BE2C (cell line): ENCODE results near the gene ASPG.

Experiments
- DNase-seq: peaks from one replicate; pipeline ENCODE4 v3.0.0-alpha.2; 2020
- H3K27me3 ChIP-seq: fragments of 250-450 bp; sonication (Bioruptor Pico); 2 replicates; pipeline ENCODE4 v1.5.1; 2020; ENCODE audit warnings: mild to moderate bottlenecking
- H3K36me3 ChIP-seq: fragments of 250-450 bp; sonication (Bioruptor Pico); 2 replicates; pipeline ENCODE4 v1.5.1; 2020; ENCODE audit warnings: mild to moderate bottlenecking
- H3K4me1 ChIP-seq: fragments of 250-450 bp; sonication (Bioruptor Pico); 2 replicates; pipeline ENCODE4 v1.5.1; 2020
- H3K4me3 ChIP-seq: 2 replicates; pipeline ENCODE4 v1.5.1; 2011; ENCODE audit warnings: low read depth, low read length
- H3K9me3 ChIP-seq: fragments of 250-450 bp; sonication (Bioruptor Pico); 2 replicates; pipeline ENCODE4 v1.5.1; 2020
- TF ChIP-seq, protein P1 (sequence below): IDR thresholded peaks from 2 replicates; pipeline ENCODE4 v1.5.1; 2012; ENCODE audit warnings: mild to moderate bottlenecking, low read depth, low read length

ASPG gene

GRCh38 chr14:104085889-104086201, 345 bp downstream of the ASPG start:
- Histone ChIP-seq H3K27me3 (no peaks in the 10 kb centered on the region), H3K4me3 (no peak overlapping the region), H3K9me3 (no peaks in the 10 kb centered on the region), H3K4me1 (no peaks in the 10 kb centered on the region), H3K36me3 (no peaks in the 10 kb centered on the region)
- TF ChIP-seq, protein P1, sequence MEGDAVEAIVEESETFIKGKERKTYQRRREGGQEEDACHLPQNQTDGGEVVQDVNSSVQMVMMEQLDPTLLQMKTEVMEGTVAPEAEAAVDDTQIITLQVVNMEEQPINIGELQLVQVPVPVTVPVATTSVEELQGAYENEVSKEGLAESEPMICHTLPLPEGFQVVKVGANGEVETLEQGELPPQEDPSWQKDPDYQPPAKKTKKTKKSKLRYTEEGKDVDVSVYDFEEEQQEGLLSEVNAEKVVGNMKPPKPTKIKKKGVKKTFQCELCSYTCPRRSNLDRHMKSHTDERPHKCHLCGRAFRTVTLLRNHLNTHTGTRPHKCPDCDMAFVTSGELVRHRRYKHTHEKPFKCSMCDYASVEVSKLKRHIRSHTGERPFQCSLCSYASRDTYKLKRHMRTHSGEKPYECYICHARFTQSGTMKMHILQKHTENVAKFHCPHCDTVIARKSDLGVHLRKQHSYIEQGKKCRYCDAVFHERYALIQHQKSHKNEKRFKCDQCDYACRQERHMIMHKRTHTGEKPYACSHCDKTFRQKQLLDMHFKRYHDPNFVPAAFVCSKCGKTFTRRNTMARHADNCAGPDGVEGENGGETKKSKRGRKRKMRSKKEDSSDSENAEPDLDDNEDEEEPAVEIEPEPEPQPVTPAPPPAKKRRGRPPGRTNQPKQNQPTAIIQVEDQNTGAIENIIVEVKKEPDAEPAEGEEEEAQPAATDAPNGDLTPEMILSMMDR: no peak
- no peak for DNase-seq

DNA sequence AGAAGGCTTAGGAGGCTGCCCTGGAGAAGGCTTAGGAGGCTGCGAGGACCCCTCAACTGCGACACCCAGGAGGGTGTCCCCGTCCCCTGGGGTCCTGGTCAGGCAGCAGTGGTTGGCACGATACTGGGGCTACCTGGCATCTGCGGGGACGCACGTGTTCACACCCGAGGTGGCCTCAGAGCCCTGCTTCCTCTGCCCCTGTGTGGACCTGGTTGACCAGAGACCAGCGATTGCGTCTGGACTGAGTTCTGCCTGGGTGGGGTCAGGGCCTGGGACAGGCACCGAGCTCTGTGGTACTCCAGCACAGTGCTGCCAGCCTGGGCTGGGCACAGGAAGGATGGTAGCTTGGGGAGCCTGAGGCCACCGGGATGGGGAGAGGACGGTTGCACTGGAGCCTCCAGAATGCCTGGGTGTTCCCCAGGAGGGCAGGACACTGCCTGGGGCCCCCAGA, 735 bp downstream of the ASPG start:
- H3K36me3 ChIP-seq: no peaks in the 10 kb centered on the region
- DNase-seq: peak; percentile 7
- H3K9me3 ChIP-seq: no peaks in the 10 kb centered on the region
- H3K4me3 ChIP-seq: no peak overlapping the region
- no peaks in the 10 kb centered on the region for H3K27me3 ChIP-seq
- TF ChIP-seq, protein P1: no peak
- no peaks in the 10 kb centered on the region for H3K4me1 ChIP-seq

DNA sequence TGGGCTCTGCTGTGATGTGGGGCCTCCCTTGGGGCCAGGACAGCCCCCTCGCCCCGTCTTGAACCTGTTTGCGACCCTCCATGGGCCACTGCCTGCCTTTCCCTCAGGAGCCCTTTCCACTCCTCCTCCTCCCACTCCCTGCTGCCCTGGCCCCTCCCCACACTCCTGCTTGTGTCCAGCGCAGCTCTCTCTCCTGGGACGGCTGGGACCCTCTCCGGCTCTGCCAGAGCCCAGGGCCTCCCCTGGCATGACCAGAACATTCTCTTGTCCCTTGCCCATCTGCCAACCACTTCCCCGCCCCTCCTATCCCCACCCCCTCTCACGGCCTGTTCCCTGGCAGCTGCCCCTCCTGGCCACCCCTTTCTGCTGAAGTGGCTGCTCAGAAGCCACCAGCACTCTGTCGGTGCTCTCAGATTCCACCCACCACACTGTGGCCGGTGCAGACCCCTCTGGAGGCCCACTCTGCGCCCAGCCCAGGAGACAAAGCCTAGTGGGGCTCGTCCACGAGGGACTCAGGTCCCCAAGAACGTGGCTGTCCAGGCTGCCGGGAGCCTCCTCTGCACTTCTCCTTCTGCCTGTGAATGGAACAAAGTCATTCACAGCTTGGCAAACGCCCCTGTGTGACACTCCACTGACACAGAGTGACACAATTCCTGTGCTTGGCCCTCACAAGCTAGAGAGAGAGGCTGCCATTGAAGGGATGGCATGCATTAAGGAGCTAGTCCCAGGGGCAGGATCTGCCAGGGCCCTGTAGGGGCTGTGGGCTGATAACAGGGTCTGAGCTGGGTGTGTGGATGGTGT, 1.4 kb downstream of the ASPG start:
- Histone ChIP-seq H3K27me3 (no peaks in the 10 kb centered on the region), H3K4me1 (no peaks in the 10 kb centered on the region), H3K36me3 (no peaks in the 10 kb centered on the region), H3K4me3 (no peak overlapping the region), H3K9me3 (no peaks in the 10 kb centered on the region)
- TF ChIP-seq, protein P1: no peak
- DNase-seq: peak; percentile 6

GRCh38 chr14:104087505-104087904, 2.0 kb downstream of the ASPG start:
- Histone ChIP-seq H3K4me3 (no peak overlapping the region), H3K4me1 (no peaks in the 10 kb centered on the region), H3K27me3 (no peaks in the 10 kb centered on the region), H3K9me3 (no peaks in the 10 kb centered on the region), H3K36me3 (no peaks in the 10 kb centered on the region)
- DNase-seq: peak; percentile 7
- TF ChIP-seq, protein P1: no peak

DNA sequence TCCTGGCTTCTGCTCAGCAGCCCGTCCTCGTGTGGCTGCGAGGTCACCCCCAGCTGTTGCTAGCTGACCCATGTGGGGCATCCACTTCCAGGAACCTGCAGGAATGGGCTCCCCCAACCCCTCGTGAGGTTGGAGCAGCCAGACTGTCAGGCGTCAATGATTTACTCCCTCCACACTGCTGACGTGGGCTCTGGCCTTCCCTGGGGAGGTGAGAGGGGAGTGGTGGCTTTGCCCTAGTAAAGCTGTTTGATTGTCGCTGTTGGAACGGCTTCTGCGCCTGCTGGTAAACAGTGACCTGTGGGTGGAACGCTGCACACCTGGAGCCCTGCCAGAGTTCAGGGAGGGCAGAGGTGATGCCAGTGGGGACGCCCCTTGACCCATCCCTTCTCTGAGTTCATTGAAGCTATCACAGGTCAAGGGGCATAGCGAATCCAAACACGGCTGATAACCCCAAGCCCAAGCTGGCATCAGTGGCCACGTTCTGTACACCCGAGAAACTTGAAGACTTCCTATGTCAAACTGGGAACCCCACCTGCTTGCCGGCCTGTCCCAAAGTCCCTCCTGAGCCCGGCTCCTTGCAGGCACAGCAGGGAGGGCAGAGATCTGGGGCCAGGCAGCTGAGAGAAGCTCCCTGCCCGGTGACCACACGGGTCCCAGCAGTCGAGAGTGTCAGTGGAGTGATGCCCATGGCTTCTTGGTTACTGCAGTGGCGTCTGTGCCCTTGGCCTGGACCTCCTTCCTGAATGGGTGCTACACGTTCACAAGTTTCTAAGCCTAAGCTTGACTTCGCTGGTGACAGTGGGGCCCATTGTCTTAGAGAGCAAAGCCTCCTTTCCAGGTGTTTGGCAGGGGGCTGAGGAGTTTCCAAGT, 2.7 kb downstream of the ASPG start:
- Histone ChIP-seq H3K27me3 (no peaks in the 10 kb centered on the region), H3K4me1 (no peaks in the 10 kb centered on the region), H3K9me3 (no peaks in the 10 kb centered on the region), H3K36me3 (no peaks in the 10 kb centered on the region), H3K4me3 (no peak overlapping the region)
- peak; percentile 12 for DNase-seq
- TF ChIP-seq, protein P1: no peak
